Measurements from ENCODE around the gene PITRM1. TPM values are rescaled to one million over a fixed set of nuclear protein-coding genes. Genes with fewer than 3 reads are reported as not detected.

Gene PITRM1
- total RNA-seq, 1 donor from 2014 or later: 46.6 TPM

- DNase-seq (ENCODE audit: low read depth, low spot score): no peak
- no peak overlapping the region for H3K4me3 Mint-ChIP-seq
- TF ChIP-seq CTCF (conservative IDR thresholded peaks at IDR 0.05): no peak
- peak overlapping the region; percentile 35 for H3K27ac Mint-ChIP-seq (ENCODE audit: unreplicated experiment)
- H3K27me3 Mint-ChIP-seq (ENCODE audit: low read depth): no peaks in the 10 kb centered on the region
- H3K9me3 Mint-ChIP-seq: no peaks in the 10 kb centered on the region
- peaks cover 5% of the 10 kb centered on the region for H3K36me3 Mint-ChIP-seq (ENCODE audit: low read depth)
- peaks cover 3% of the 10 kb centered on the region for H3K4me1 Mint-ChIP-seq
Measured at GRCh38 chr10:3116508-3117100, 56.0 kb downstream of the PITRM1 start.

- Mint-ChIP-seq H3K9me3 (no peaks in the 10 kb centered on the region), H3K36me3 (ENCODE audit: low read depth) (peaks cover 6% of the 10 kb centered on the region), H3K4me1 (peaks cover 8% of the 10 kb centered on the region), H3K27ac (ENCODE audit: unreplicated experiment) (no peak overlapping the region), H3K27me3 (ENCODE audit: low read depth) (no peaks in the 10 kb centered on the region), H3K4me3 (no peak overlapping the region)
- no peak for TF ChIP-seq CTCF (conservative IDR thresholded peaks at IDR 0.05)
- no peak for DNase-seq (ENCODE audit: low read depth, low spot score)
Measured at GRCh38 chr10:3115685-3116084, 56.9 kb downstream of the PITRM1 start.

- peaks cover 5% of the 10 kb centered on the region for H3K36me3 Mint-ChIP-seq (ENCODE audit: low read depth)
- peaks cover 10% of the 10 kb centered on the region for H3K4me1 Mint-ChIP-seq
- H3K4me3 Mint-ChIP-seq: no peak overlapping the region
Measured at GRCh38 chr10:3113343-3113720, 59.2 kb downstream of the PITRM1 start.

GRCh38 chr10:3111621-3112163 is 60.9 kb downstream of the PITRM1 start:
- no peaks in the 10 kb centered on the region for H3K9me3 Mint-ChIP-seq
- H3K36me3 Mint-ChIP-seq (ENCODE audit: low read depth): peaks cover 2% of the 10 kb centered on the region
- H3K4me1 Mint-ChIP-seq: peaks cover 10% of the 10 kb centered on the region
- no peak overlapping the region for H3K4me3 Mint-ChIP-seq
- DNase-seq (ENCODE audit: low read depth, low spot score): no peak
- H3K27me3 Mint-ChIP-seq (ENCODE audit: low read depth): no peaks in the 10 kb centered on the region
- no peak for TF ChIP-seq CTCF (conservative IDR thresholded peaks at IDR 0.05)
- H3K27ac Mint-ChIP-seq (ENCODE audit: unreplicated experiment): no peak overlapping the region

More at GRCh38 chr10:3113343-3113720, 59.2 kb downstream of the PITRM1 start:
- Mint-ChIP-seq H3K27ac (ENCODE audit: unreplicated experiment) (no peak overlapping the region), H3K27me3 (ENCODE audit: low read depth) (no peaks in the 10 kb centered on the region), H3K9me3 (no peaks in the 10 kb centered on the region)
- no peak for DNase-seq (ENCODE audit: low read depth, low spot score)
- TF ChIP-seq CTCF (conservative IDR thresholded peaks at IDR 0.05): no peak

GRCh38 chr10:3110782-3111620 is 61.6 kb downstream of the PITRM1 start:
- Mint-ChIP-seq H3K27me3 (ENCODE audit: low read depth) (no peaks in the 10 kb centered on the region), H3K9me3 (no peaks in the 10 kb centered on the region), H3K36me3 (ENCODE audit: low read depth) (peaks cover 2% of the 10 kb centered on the region), H3K4me1 (peaks cover 7% of the 10 kb centered on the region), H3K27ac (ENCODE audit: unreplicated experiment) (peak overlapping the region; percentile 48), H3K4me3 (no peak overlapping the region)
- no peak for TF ChIP-seq CTCF (conservative IDR thresholded peaks at IDR 0.05)
- DNase-seq (ENCODE audit: low read depth, low spot score): no peak
